ENCODE results near the gene LOC128125822.
"Not testable (repeated sequence)": the region's sequence is repeated elsewhere in the genome, so short reads cannot be mapped to it uniquely, and the experiment has no call there.

The LOC128125822 gene

DNA sequence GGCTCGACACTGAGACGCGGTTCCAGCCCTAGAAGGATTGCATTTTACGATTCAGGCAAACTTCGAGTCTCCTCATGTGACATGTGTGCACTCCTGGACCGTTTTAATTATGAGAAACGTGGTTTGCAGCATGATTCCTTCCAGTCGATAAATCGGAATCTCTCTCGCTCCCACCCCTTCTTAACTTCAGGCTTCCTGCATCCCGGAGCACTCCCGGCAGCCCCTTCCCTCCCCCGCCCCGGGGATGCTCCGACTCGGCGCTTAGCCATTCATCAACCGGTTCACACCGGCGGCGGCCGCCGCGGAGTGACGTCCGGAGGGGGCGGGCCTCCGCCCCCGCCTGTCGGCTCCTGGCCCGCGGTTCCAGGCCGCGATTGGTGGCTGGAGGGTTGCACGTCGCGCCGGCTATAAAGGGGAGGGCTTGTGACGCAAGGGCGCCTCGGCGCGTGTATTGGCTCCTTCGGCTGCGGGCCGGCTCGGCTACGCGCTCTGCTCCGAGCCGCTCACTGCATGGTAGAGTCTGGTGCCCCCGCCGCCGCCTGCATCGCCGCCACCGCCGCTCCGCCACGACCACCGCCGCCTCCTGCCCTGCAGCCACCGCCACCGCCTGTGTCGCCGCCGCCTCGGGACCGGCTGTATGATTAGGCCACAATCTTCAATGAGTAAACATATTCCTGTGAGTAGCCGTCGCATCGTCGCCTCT is at the start of gene LOC128125822, which contains the start of gene PTP4A1:
Gene LOC128125822 (plus strand): TSS at position 437 of the 703 bp plus-strand sequence.
Gene PTP4A1 (plus strand): TSS at position 437 of the 703 bp plus-strand sequence. CDS start 4,401 bp downstream, outside the sequence.
- peak; percentile 96 for DNase-seq

DNA sequence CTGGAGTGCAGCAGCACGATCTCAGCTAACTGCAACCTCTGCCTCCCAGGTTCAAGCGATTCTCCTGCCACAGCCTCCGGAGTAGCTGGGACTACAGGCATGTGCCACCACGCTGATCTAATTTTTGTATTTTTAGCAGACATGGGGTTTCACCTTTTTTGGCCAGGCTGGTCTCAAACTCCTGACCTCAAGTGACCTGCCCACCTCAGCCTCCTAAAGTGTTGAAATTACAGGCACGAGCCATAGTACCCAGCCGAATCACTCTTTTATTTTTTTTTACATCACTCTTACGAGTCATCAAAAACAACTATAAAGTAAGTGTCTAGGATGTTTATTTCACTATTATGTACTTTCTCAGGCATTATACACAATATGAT is 49.4 kb upstream of the LOC128125822 start:
- DNase-seq, result not testable (repeated sequence)

DNA sequence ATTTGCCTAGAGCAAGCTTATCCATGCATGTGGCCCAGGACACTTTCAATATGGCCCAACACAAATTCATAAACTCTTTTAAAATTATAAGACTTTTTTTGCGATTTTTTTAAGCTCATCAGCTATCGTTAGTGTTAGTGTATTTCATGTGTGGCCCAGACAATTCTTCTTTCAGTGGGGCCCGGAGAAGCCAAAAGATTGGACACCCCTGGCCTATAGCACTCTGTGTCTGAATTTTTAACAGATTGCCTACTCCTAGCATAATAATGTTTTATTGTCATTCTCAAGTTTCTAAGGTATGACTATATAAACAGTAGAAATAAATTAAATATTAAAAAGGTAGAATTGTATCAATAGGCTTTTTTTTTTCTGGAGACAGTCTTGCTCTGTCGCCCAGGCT is 48.6 kb upstream of the LOC128125822 start:
- no peak for DNase-seq

DNA sequence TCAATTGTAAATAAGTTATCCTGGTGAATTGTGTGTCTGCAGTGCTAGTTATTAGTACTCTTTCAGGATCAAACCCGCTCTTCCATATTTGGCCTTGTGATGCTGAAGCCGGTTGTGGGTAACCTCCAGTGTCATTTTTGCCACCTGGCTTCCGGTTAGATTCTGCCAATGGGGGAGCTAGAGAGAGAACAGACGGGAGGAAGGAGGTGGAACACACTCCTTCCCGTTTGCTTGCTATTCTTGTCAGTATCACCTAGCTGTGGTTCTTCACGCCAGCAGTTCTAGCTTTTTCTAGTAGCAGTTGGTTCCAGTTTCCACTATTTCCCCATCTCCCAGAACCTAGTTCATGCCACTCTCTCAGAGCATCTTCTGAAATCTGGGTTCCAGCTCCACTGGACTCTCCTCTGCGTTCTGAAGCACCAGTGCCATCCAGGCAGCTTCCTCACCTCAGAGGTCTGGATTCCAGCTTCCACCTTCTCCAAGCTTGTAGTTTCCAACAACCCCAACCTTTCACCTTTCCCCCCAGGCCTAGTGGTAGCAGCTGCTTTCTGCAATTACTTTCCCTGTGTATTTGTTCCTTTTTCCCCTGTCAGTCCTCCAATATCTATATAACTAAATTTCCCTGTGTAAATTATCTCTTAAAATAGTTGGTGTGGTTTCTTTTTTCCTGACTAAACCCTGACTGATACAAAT is 46.9 kb upstream of the LOC128125822 start:
- no peak for DNase-seq

DNA sequence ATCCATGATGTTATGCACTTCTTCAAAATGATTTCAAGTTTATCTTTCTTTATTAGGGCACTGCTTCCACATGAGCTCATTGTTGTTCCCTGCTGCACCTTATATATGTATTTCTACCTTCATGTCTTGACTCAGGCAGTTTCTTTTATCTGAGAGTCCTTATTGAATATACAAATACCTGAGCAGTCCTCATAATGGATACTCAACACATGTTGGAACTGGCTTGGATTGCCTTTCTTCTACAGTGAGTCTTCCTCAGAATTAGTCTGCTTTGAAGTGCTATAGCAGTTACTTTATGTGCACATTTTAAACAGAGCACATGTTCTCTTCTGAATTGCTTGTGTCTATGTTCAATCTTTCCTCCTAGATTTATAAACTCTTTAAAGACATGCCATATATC is 45.3 kb upstream of the LOC128125822 start:
- no peak for DNase-seq

DNA sequence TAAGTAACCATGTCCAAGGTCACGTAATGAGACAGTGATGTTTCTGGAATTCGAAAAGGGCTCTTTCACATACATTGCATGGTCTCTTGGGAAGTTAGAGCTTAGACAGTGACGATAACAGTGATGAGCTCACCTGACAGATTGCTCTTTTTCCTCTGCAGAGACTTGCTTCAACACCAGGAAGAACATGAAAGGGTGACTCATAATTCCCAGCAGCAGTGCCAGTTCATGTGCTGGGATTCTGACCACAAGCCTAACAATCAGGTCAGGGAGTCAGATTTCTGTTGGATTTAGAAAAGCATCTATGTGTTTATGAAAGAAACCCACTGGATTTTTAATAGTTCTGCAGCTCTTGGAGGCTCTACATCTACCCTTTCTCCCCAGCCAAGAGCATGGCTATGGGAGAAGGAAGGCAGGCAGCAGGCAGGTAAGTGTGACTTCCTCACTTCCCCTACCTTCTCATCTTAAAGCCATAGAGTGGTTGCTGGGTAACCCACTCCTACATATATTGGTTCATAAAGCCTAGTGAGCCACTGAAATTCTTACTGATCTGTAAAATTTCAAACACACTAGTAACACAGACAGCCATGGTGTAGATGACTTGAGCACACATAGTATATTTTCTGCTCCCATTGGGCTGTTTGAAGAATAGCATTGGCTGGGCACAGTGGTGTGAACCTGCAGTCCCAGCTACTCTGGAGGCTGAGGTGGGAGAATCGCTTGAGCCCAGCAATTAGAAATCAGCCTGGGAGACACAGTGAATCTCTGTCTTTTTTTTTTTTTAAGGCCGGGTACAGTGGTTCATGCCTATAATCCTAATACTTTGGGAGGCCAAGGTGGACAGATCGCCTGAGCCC is 44.4 kb upstream of the LOC128125822 start:
- DNase-seq, result no peak

DNA sequence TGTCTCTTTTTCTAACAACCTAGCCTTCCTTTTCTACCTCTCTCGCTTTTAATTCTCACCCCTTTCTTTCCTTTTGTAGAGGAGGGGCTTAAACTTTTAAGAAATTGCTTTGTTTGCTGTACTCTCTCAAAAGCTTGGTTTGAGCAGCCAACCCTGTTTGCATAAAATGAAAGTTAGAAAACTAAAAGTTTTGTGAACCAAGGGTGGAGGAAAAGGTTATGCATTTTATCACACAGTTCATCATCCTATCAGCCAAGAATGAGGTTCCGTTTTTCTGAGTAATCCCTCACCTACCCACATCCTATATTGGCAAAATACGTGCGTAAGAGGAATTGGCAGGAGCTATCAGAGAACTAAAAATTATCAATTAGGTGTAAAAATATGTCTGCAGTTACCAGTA is 42.8 kb upstream of the LOC128125822 start:
- DNase-seq, result no peak

DNA sequence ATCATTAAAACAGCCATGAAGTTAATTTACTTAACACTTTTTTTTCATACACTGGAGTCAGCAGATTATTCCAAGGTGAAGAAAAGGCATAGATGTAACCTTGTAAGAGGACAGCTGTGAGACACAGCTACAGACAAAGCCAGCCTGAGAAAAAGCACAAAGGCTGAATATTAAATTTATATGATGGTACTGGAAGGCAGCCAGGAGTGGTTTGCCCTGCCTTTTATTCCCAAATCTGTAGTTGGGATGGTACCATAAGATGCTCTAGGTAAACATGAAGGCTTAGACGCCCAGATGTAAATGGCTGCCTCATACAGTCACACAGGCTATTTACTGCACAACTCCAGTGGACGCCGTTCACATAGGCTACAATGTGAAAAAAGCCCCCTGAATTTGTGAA is 42.1 kb upstream of the LOC128125822 start:
- DNase-seq, result no peak

DNA sequence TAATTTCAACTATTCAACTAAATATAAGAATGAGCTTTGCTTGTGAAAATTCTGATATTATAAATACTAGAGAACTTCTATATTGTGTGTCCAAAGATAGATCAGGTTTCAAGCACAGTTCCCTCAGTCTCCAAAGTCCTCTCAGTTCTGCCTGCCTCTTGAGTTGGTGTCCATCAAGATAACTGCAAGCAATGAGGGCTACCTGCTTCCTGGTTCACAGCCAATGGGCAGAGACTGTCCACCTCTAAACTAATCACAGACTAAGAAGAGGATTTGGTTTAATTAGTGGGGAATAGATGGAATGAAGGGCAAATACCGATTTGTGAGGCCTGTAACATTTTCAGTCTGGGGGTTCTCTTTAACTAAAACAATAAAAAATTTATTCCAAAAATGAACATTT is 41.3 kb upstream of the LOC128125822 start:
- no peak for DNase-seq

DNA sequence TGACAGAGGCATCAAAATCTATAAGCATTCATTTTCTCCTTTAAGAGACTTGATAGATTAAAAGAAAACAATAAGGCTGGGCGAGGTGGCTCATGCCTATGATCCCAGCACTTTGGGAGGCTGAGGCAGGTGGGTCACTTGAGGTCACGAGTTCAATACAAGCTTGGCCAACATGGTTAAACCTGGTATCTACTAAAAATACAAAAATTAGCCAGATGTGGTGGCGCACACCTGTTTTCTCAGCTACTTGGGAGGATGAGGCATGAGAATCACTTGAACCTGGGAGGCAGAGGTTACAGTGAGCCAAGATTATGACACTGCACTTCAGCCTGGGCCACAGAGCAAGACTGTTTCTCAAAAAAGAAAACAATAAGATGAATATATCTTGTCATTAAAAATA is 39.3 kb upstream of the LOC128125822 start:
- no peak for DNase-seq

DNA sequence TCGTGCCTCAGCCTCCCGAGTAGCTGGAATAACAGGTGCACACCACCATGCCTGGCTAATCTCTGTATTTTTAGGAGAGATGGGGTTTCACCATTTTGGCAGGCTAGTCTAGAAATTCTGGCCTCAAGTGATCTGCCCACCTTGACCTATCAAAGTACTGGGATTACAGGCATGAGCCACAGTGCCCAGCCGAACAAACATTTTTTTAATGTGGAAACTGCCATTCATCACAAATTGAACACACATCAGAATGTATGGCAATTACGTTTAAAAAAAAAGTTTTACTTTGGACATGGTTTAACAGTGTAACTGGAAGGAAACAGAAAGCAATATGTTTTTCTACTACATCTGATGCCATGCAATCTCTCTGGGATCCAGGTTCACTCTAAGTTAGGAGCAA is 38.3 kb upstream of the LOC128125822 start:
- DNase-seq, result no peak

DNA sequence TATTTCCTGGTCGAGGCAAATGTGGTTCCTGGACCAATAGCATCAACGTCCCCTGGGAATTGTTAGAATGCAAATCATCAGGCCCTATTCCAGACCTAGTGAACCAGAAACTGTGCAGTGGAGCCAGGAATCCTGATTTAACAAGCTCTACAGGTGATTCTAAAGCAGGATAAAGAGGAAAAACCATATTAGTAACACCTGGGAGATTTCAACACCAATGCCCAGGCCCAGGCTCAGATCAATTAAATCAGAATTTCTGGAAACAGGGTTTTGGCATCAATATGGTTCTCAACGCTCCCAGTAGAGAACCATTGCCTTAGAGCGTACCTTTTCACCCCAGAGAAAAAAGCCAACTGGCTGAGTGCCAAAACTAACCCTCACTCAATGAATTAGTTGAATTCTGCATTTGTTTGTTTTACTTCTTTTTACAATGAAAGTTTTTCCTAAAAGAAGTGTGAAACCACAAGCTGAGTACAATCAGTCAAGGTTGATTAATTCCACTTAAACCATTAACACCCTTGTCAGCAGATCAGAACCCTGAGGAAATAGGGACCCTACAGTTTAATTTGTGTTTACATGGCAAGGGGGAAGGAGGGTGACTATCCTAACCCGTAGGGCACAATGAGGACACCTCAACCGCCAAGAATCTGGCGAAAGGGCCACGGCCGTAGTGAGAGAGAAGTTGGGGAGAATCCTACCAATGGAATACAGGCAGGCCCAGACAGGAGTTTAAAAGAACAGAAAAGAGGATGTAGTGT is 34.9 kb upstream of the LOC128125822 start:
- DNase-seq, result no peak

DNA sequence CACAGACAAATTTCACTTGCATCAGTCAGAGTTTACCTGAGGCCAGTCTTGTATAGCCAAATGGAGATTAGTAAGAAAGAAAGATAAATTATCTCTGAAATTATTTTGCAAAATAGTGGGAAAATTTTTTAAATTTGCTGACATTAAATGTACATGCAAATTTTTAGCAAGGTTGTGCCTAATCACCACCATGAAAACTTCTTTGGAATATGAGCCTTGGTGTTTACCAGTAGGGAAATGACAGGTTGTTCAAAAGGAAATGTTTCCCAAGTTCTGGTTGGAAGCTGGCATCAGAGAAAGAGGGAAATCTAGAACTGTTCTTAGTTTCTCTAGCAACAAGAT is 34.4 kb upstream of the LOC128125822 start:
- no peak for DNase-seq

DNA sequence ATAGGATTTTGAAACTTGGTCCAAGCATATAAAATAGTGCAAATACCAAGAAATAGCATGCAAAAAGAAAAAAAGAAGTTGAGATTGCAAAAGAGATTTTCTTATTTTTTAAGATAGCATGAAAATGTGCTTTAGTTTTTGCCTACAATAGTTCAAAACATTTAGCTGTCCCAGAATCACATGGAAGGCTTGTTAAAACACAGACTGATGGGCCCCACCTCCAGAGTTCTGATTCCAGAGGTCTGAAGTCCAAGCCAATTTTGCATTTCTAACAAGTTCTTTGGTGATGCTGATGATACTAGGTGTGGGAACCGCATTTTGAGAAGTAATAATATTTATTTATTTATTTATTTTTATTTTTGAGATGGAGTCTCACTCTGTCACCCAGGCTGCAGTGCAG is 33.7 kb upstream of the LOC128125822 start:
- no peak for DNase-seq

DNA sequence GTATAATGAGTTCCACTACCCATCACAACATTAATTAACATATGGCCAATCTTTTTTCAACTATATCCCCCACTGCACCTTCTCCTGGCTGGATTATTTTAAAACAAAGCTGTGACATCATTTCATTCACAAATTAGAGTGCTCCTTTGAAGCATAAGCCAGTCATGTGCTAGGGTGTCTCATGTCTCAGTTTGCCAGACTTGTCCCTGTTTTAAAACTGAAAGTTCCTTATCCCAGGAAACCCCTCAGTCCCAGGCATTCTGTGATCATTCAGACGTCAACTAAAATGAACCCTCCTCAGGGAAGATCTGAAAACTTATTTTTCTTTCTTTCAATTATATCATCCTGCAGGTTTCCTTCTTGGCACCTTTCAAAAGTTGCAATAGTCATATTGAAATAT is 29.3 kb upstream of the LOC128125822 start:
- DNase-seq, result no peak

DNA sequence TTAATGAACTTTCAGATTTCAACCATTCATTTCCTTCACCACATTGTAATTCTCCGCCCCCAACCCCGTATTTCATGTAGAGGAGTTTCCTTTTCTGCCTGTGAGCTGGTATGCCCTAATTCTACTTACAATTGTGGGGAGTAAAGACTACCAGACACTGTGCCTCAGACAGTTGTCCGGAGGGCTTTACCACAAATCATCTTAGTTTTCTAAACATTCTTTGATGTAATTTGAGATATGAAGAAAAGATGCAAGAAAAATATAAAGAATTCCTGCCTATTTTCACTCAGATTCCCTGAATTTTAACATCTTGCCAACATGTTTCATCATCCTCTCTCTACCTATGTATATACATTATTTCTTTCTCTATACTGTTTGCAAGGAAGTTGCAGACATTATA is 28.3 kb upstream of the LOC128125822 start:
- DNase-seq, result no peak

DNA sequence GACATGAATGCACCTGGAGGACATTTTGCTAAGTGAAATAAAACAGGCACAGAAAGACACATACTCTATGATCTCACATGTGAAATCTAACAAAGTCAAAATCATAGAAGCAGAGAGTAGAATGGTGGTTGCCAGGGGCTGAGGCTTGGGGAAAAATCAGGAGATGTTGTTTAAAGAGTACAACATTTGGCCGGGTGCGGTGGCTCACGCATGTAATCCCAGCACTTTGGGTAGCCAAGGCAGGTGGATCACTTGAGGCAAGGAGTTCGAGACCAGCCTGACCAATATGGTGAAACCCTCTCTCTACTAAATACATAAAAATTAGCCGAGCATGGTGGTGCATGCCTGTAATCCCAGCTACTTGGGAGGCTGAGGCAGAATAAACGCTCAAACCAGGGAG is 26.0 kb upstream of the LOC128125822 start:
- DNase-seq, result no peak

DNA sequence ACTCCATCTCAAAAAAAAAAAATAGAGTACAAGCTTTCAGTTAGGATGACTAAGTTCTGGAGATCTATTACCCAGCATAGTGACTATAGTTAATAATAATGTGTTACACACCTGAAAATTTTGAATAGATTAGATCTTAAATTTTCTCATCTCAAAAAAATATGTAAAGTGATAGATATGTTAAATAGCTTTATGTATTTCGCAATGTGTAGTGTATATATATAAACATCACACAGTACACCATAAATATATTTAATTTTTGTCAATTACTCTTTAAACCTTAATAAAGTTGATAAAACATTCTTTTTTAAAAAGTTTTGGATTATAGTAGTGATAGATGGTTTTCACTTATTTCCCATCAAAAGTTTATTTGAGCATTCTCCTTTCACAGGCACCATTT is 25.6 kb upstream of the LOC128125822 start:
- no peak for DNase-seq

DNA sequence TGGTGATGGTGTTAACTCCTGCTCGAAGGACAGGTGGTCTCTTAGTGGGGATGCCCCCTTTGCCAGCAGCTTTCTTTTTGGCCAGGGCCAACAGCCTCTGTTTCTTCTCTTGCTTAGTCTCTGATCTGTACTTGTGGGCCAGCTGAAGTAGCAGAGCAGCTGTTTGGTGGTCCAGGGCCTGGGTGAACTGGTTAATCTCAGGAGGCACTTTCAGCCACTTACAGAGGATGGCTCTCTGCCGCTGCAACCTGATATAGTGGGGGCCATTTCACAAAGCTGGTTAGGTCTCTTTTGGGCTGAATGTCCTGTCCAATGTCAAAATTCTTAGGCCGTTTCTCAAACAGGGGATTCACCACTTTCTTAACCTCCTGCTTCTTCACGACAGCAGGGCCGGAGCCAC is 23.2 kb upstream of the LOC128125822 start:
- DNase-seq, result no peak

DNA sequence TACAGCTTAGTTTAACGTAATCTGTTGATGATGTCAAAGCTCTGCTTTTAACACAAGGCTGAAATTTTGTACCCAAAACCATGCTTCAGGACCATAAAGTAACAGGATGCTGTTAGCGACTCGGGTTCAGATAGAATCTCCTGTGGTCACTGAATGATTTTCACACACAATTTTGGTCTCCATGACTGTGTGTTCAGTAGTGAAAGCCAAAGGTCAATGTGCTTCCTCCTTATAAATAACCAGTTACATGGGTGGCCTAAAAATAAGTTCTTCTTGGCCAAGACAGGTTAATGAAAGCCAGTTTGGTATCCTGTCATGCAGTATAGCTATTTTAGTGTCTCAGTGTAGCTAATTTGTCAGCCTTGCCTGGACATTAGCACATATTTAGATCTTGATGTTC is 19.1 kb upstream of the LOC128125822 start:
- no peak for DNase-seq

DNA sequence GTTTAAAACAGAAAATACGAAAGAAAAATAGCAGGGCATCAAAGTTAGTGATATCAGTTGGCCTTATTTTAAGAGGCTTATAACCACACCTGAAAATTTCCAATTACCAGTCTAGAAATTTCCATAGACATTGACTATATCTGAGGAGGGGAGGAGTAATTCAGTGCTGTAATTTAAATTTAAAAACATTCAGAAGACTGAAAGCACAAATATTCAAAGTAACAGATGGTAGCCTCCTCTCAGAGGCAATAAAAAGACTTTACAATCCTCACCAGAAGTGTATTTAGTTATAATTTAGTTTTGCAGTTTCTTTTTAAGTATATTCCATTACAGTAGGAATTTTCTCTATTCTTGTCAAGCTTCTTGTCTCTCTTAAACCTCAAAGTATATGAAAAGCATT is 18.4 kb upstream of the LOC128125822 start:
- DNase-seq, result no peak

DNA sequence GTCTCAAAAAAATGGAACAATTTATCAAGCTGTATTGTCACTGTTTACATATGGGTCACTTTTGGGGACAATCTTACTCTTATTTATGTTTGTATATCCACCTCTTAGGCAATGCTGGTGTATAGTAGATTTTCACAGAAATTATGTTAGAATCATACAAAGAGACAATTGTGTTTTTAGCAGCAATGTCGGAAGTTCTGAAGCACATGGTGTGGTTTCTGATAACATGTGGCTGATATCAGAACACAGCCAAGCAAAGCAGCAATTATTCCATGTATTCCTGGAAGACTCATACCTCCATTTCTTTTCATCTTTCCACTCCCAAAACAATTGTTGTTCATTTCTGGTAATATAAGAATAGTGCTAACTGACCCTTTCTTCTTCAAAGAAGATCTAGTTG is 17.5 kb upstream of the LOC128125822 start:
- DNase-seq, result no peak

DNA sequence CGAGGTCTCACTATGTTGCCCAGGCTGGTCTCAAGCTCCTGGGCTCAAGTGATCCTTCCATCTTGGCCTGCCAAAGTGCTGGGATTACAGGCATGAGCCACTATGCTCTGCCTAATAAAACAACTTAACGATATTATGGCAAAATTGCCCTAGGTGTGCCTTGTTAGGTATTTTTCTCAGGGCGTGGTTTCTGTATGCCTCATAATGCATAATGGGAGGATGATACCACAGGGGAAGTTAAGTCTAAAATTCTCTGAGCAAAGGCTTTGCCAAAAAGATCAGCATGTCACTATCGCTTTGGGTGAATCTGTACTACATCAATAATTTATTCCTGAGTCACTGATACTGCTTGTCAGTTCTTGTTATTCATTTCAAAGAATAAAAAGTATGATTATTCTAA is 15.9 kb upstream of the LOC128125822 start:
- DNase-seq, result no peak
